Renal pelvis (tissue), 4 donors: ENCODE results near the gene BRPF1. TPM values are rescaled to one million over a fixed set of nuclear protein-coding genes. Genes with fewer than 3 reads are reported as not detected.
A peak's percentile ranks its signal among the peaks of the same experiment; 100 is the strongest.
"Not testable (repeated sequence)": the region's sequence is repeated elsewhere in the genome, so short reads cannot be mapped to it uniquely, and the experiment has no call there.

Source experiments
- DNase-seq: peaks from one replicate; pipeline ENCODE4 v3.0.0-alpha.2; 2013
- polyA plus RNA-seq, 3 donors: library from polyadenylated mRNA; unstranded; fragments of 120-200 nt; gene quantifications; one replicate each; pipeline ENCODE4 v1.2.1, GENCODE V29; 2013; ENCODE audit not compliant: insufficient read length in 3 of 3

The BRPF1 gene
- polyA plus RNA-seq, 3 donors = 20.9 to 24.6 (median 21.3) TPM

DNA sequence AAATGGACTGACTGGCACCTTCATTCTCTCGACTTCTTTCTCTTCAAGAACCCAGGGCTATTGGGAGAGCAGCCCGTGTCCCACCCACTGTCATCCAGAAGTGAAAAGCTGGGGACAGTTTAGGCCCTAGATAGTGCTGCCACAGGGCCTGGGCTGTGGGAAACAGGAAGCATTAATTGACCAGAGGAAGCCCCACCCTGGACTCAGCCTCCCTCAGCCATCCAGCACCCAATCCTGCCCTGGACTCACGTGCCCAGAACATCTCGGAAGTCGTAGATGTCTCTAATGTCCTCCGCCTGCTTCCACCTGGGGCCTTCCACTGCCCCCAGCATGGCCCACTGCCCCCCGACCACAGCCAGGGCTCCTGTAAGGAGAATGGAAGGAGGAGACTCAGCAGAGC, 35.9 kb downstream of the BRPF1 start:
- DNase-seq = no peak

GRCh38 chr3:9768141-9768775, 36.7 kb downstream of the BRPF1 start:
- DNase-seq = no peak

DNA sequence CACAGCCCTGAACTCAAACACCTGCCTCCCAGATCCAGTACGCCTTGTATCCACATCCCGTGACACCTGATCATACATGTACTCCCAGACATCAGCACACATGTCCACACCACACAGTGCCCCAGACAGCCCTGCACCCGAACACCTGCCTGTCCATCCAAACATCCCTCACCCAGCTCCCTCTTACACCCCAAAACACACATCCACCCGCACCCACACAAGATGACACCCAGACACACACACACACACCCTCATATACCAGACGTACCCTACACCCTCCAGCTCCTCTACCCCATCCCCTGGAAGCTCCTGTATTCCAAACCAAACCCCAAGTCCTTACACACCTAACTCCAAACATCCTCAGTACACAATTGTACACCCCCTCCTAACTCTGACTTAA, 37.5 kb downstream of the BRPF1 start:
- DNase-seq = no peak

GRCh38 chr3:9769426-9770275, 38.1 kb downstream of the BRPF1 start, which contains the start of gene CAMK1:
Gene CAMK1 (minus strand): TSS chr3:9769947. CDS start chr3:9767749, 2,198 bp downstream.
- DNase-seq = peak; percentile 80

- peak; percentile 66 for DNase-seq
Measured at GRCh38 chr3:9770276-9770812, 38.8 kb downstream of the BRPF1 start.

DNA sequence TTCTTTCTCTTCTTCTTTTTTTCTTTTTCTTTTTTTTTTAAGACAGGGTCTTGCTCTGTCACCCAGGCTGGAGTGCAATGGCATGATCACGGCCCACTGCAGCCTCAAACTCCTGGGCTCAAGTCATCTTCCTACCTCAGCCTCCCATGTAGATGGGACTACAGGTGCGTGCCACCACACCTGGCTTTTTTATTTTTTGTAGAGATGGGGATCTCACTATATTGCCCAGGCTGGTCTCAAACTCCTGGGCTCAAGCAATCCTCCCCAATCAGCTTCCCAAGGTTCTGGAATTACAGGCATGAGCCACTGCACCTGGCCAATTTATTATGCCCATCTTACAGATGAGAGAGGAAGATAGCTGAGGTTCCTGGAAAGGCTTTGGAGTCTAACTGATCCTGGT, 39.5 kb downstream of the BRPF1 start:
- DNase-seq = not testable (repeated sequence)

GRCh38 chr3:9776896-9777693, 45.6 kb downstream of the BRPF1 start:
- DNase-seq = no peak

- DNase-seq = no peak
Measured at GRCh38 chr3:9777694-9778021, 46.1 kb downstream of the BRPF1 start.

DNA sequence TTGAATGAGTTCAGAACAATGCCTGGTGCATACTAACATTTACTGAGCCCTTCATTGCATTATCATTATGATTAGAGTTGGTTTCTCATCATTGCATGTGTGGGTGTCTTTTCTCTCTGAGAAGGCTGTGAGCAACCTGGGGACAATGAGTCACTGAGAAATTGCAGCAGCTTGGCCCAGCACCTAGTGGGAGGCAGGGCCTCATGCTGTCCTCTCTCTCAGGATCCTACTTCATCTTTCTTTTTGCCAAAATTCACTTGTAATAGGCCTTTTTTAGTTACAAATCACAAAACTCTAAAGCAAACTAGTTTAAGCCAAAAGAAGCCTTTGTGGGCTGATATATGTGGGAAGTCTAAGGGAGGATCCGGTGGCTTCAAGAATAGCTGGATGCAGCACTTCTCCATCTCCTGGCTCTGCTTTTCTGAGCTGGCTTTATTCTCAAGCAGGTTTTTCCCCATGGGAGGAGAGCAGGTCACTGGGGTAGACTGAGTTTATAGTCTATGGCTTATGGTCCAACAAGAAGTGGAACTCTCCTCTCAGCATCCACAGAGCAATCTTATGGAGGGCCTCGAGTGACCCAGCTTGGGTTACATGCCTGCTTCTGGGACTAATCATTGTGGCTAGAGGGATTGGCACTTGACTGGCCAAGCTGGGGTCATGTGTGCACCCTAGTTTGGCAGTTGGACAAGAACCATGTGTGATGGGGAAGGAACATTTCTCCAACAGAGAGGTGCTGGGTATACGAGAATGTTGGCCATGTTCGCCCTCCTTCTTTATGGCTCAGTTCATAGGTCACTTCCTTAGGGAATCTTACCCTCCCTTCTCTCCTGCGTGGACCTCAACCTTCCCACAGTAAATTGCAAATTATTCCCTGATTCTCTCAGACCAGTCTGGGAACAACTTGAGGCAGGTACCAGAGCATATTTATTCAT, 46.9 kb downstream of the BRPF1 start:
- no peak for DNase-seq

DNA sequence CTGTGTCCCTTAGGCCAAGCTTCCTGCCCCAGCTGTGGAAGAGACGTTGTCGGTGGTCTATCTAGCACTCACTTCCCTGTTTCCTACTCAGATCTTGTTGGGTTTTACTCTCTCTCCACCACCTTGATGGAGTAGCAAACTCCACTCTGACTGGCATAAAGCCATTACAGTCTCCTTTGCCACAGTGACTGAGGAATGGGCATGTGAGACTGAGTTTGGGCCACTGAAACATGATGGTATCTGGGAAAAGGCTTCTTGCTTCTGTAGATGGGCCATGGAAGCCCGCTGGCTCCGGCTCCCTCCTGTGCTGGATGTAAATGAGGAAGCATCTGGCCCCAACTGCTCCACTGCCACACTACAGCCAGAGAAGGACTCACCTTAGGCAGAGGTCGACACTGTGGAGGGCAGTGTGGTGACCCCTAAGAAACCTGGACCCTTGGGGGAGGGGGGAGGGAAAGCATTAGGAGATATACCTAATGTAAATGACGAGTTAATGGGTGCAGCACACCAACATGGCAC, 47.6 kb downstream of the BRPF1 start:
- no peak for DNase-seq

- no peak for DNase-seq
Measured at GRCh38 chr3:9779721-9780457, 48.4 kb downstream of the BRPF1 start.

GRCh38 chr3:9780458-9780812, 48.9 kb downstream of the BRPF1 start:
- DNase-seq = no peak

DNA sequence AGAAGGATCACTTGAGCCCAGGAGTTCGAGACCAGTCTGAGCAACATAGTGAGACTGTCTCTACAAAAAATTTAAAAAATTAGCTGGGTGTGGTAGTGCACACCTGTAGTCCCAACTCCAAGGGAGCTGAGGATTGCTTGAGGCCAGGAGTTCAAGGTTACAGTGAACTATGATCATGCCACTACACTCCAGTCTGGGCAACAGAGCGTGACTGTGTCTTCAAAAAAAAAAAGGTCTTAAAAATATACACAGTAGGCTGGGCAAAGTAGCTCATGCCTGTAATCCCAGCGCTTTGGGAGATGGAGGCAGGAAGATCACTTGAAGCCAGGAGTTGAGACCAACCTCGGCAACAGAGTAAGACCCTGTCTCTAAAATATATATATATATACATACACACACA, 49.4 kb downstream of the BRPF1 start:
- DNase-seq = no peak

DNA sequence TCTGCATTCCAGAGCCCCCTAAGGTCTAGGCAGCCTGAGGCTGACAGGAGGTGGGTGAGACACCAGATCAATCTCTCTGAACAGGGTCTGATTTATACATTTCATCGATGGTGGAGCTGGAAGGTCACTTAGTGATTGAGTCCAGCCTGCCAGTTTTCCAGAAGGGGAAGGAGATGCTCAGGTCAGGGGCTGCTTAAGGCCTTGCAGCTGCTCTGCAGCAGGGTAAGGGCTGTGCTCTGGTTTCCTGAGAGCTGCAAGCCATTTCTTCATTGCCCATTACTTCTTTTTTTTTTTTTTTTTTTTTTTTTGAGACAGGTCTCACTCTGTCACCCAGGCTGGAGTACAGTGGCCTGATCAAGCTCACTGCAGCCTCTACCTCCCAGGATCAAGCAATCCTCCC, 50.0 kb downstream of the BRPF1 start:
- no peak for DNase-seq

- no peak for DNase-seq
Measured at GRCh38 chr3:9781978-9782603, 50.6 kb downstream of the BRPF1 start.

DNA sequence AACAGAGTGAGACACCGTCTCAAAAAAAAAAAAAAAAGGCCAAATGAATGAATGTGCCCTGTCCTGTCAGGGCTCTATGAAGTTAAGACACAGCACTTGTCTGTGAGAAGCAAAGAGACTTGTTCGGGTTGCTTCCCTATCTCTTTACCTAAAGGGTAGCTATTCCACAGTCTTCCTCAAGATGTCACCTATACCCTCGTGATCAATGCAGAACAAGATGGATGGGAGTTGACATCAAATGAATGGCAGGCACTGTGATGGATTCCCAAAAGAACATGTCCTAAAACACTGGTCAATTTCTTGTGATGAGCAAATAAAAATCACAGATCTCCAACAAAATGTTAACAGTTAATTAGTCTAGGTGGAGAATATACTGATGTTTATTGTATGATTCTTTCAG, 51.2 kb downstream of the BRPF1 start:
- DNase-seq = no peak

DNA sequence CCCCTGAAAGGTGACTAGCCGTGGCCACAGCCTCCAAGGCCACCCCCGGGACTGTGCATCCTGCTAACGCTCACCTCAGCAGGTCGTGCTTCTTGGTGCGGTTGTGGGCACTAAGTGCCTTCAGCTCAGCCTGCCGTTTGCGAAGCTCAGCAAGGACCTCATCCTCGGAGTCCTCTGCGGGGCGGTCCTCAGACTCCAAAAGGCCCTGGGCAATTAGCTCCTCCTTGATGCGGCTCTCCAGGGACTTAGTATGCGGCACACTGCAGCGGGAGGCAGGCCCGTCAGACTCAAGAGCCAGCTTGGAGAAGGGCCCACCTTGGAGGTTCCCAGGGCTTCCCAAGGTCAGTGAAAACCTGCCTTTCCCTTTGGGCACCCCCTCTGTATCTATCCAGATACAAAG, 52.4 kb downstream of the BRPF1 start:
- DNase-seq = no peak

DNA sequence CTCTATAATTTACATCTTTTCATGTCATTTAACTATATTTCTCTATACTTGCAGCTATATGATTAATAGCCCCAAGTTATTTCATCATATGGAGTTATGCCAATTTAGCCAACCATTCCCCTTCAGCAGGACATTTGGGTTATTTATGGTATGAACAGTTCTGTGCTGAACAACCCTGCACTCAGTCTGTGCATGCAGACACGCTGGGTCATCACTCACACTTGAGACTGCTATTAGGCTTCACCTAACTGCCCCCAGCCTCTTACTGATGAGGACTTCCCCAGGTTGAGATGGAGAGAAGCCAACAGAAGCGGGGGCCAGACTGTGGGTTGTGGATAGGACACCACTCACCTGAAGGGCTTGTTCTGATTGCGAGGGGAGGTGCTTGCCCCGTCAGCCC, 53.4 kb downstream of the BRPF1 start:
- no peak for DNase-seq

- no peak for DNase-seq
Measured at GRCh38 chr3:9785602-9786001, 54.1 kb downstream of the BRPF1 start.

- no peak for DNase-seq
Measured at GRCh38 chr3:9786209-9786739, 54.7 kb downstream of the BRPF1 start.
